OCI-LY3 (cell line): ENCODE measurements around the gene CCL1.

Experiments
- CTCF ChIP-seq: fragments of 200-600, 300-600 bp; sonication (generic); IDR thresholded peaks from 2 replicates; pipeline ENCODE4 v1.5.1; 2014; ENCODE audit warnings: antibody characterized with exemption, low read length, low read depth
- EZH2phosphoT487 ChIP-seq: fragments of 200-600 bp; shearing (Covaris generic); IDR thresholded peaks from 2 replicates; pipeline ENCODE4 v1.6.1; 2018; ENCODE audit warnings: antibody characterized with exemption, mixed run types, low read depth

GRCh38 chr17:34347063-34347462, 16.0 kb downstream of the CCL1 start:
- TF ChIP-seq CTCF (no peak), EZH2phosphoT487 (no peak)
